Ovary (tissue), 3 donors: Measurements from ENCODE around the gene PARP14.

Experiments used
- EP300 ChIP-seq: sonication (generic); formaldehyde crosslinking; IDR thresholded peaks from one replicate; pipeline ENCODE4 v1.6.1; 2017; ENCODE audit warnings: antibody characterized with exemption
- TF ChIP-seq, protein P1 (sequence below), 3 donors: fragments of 450-650 bp in 2 of 3; fragments of 200-600 bp in 1 of 3; IDR thresholded peaks; one replicate each; pipeline versions ENCODE4 v1.5.1 to v1.8.0; 2016 to 2022; ENCODE audit warnings: antibody characterized with exemption in 3 of 3, mild to moderate bottlenecking in 1 of 3
- donor health status: DM: no; HTN: no; CAD: no.

DNA sequence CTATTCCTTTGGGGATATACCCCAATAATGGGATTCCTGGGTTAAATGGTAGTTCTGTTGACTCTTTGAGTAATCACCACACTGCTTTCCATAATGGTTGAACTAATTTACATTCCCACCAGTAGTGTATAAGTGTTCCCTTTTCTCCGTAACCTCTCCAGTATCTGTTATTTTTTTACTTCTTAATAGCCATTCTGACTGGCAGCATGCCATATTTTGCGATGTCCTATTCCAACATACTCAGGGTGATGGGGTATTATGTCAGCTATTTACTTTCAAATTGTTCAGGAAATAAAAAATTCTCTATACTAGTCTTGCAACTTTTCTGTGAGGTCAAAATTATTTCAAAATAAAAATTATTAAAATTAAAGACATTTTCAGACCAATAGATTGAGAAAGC lies 9.1 kb upstream of the PARP14 start:
- no peak for TF ChIP-seq EP300
- TF ChIP-seq, protein P1, sequence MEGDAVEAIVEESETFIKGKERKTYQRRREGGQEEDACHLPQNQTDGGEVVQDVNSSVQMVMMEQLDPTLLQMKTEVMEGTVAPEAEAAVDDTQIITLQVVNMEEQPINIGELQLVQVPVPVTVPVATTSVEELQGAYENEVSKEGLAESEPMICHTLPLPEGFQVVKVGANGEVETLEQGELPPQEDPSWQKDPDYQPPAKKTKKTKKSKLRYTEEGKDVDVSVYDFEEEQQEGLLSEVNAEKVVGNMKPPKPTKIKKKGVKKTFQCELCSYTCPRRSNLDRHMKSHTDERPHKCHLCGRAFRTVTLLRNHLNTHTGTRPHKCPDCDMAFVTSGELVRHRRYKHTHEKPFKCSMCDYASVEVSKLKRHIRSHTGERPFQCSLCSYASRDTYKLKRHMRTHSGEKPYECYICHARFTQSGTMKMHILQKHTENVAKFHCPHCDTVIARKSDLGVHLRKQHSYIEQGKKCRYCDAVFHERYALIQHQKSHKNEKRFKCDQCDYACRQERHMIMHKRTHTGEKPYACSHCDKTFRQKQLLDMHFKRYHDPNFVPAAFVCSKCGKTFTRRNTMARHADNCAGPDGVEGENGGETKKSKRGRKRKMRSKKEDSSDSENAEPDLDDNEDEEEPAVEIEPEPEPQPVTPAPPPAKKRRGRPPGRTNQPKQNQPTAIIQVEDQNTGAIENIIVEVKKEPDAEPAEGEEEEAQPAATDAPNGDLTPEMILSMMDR (IDR thresholded peaks at IDR 0.05), result no peak
